CD14-positive monocyte (primary cell): ENCODE data around the gene RSPO3. TPM values are rescaled to one million over a fixed set of nuclear protein-coding genes. Genes with fewer than 3 reads are reported as not detected.

Experiments
- DNase-seq, 3 donors: peaks; one replicate each; pipeline ENCODE4 v3.0.0-alpha.2; 2011 to 2022
- H2AFZ ChIP-seq: 2 replicates; pipeline ENCODE4 v1.6.0; 2012; ENCODE audit warnings: mild to moderate bottlenecking, low read depth, low read length, inconsistent platforms; ENCODE audit not compliant: insufficient read depth, poor library complexity, severe bottlenecking
- H3K27ac ChIP-seq, 2 donors: 1 replicate in 1 of 2; 2 replicates in 1 of 2; pipeline ENCODE4 v1.5.1; 2012 to 2013; ENCODE audit warnings: low read length in 2 of 2, control low read depth in 1 of 2, inconsistent platforms in 1 of 2, low read depth in 1 of 2, mild to moderate bottlenecking in 1 of 2
- H3K27me3 ChIP-seq, 2 donors: one replicate each; pipeline versions ENCODE4 v1.6.0 to v1.6.1; 2011 to 2013; ENCODE audit warnings: low read length in 2 of 2; ENCODE audit not compliant: control insufficient read depth in 2 of 2, insufficient read depth in 2 of 2
- H3K36me3 ChIP-seq, 2 donors: replicated peaks in 1 of 2; 1 replicate in 1 of 2; 2 replicates in 1 of 2; pipeline versions ENCODE4 v1.5.1 to v1.6.1; 2012 to 2013; ENCODE audit warnings: low read length in 2 of 2, control low read depth in 1 of 2, inconsistent platforms in 1 of 2, mild to moderate bottlenecking in 1 of 2; ENCODE audit not compliant: insufficient read depth in 2 of 2, control insufficient read depth in 1 of 2
- H3K4me1 ChIP-seq, 2 donors: 1 replicate in 1 of 2; 2 replicates in 1 of 2; pipeline versions ENCODE4 v1.5.1 to v1.6.1; 2012 to 2013; ENCODE audit warnings: low read length in 2 of 2, control low read depth in 1 of 2, inconsistent platforms in 1 of 2, mild to moderate bottlenecking in 1 of 2, moderate library complexity in 1 of 2; ENCODE audit not compliant: insufficient read depth in 2 of 2, control insufficient read depth in 1 of 2
- H3K4me2 ChIP-seq: replicated peaks from 2 replicates; pipeline ENCODE3; 2012; ENCODE audit warnings: low read length, moderate library complexity, mild to moderate bottlenecking; ENCODE audit not compliant: poor library complexity, severe bottlenecking; ENCODE audit errors: extremely low read depth
- H3K4me3 ChIP-seq, 3 experiments: fragments of 200-600 bp in 1 of 3; sonication (generic) in 1 of 3; replicated peaks in 1 of 3; 1 replicate in 2 of 3; 2 replicates in 1 of 3; pipeline ENCODE4 v1.5.1; 2011 to 2013; ENCODE audit warnings: low read length in 3 of 3, mild to moderate bottlenecking in 3 of 3, control low read depth in 2 of 3, low read depth in 2 of 3, inconsistent platforms in 1 of 3, moderate library complexity in 1 of 3
- H3K79me2 ChIP-seq: 2 replicates; pipeline ENCODE4 v1.6.0; 2012; ENCODE audit warnings: mild to moderate bottlenecking, control low read depth, inconsistent platforms, low read length, moderate library complexity; ENCODE audit not compliant: insufficient read depth
- H3K9ac ChIP-seq: 2 replicates; pipeline ENCODE4 v1.6.0; 2017; ENCODE audit warnings: low read length, mild to moderate bottlenecking; ENCODE audit not compliant: insufficient read depth, poor library complexity, severe bottlenecking
- H3K9me3 ChIP-seq, 2 donors: replicated peaks in 1 of 2; 1 replicate in 1 of 2; 2 replicates in 1 of 2; pipeline versions ENCODE4 v1.5.1 to v1.6.1; 2012 to 2013; ENCODE audit warnings: low read length in 2 of 2, control low read depth in 1 of 2; ENCODE audit not compliant: control insufficient read depth in 1 of 2, insufficient read depth in 1 of 2
- H4K20me1 ChIP-seq: 2 replicates; pipeline ENCODE4 v1.6.0; 2012; ENCODE audit warnings: mild to moderate bottlenecking, low read length, control low read depth, moderate library complexity; ENCODE audit not compliant: insufficient read depth
- H3K27ac Mint-ChIP-seq, 7 donors: one replicate each; pipeline ENCODE4 v1.8.0; 2020; ENCODE audit warnings: mild to moderate bottlenecking in 7 of 7, mixed read lengths in 7 of 7, moderate library complexity in 6 of 7, inconsistent platforms in 2 of 7
- H3K27me3 Mint-ChIP-seq, 3 donors: one replicate each; pipeline ENCODE4 v1.8.0; 2021 to 2022; ENCODE audit warnings: low read depth in 3 of 3, mild to moderate bottlenecking in 3 of 3, mixed read lengths in 3 of 3, moderate library complexity in 3 of 3, inconsistent platforms in 1 of 3
- H3K36me3 Mint-ChIP-seq, 2 donors: one replicate each; pipeline ENCODE4 v1.8.0; 2020; ENCODE audit warnings: mixed read lengths in 2 of 2, inconsistent platforms in 1 of 2, mild to moderate bottlenecking in 1 of 2
- H3K4me1 Mint-ChIP-seq: one replicate; pipeline ENCODE4 v1.8.0; 2020; ENCODE audit warnings: mild to moderate bottlenecking, mixed read lengths
- H3K4me3 Mint-ChIP-seq, 2 donors: one replicate each; pipeline ENCODE4 v1.8.0; 2020; ENCODE audit warnings: mild to moderate bottlenecking in 2 of 2, mixed read lengths in 2 of 2, moderate library complexity in 1 of 2
- H3K9me3 Mint-ChIP-seq, 7 donors: one replicate each; pipeline ENCODE4 v1.8.0; 2020 to 2022; ENCODE audit warnings: mixed read lengths in 7 of 7, mild to moderate bottlenecking in 6 of 7, moderate library complexity in 6 of 7, inconsistent platforms in 2 of 7
- CTCF ChIP-seq: fragments of 200-600 bp; IDR thresholded peaks from one replicate; pipeline ENCODE4 v1.8.0; 2022; ENCODE audit warnings: antibody characterized with exemption, mild to moderate bottlenecking
- WGBS: methylation state at CpG from one replicate; pipeline ENCODE4 v1.1.5; 2013; ENCODE audit warnings: missing lambda C conversion rate; ENCODE audit not compliant: insufficient coverage; 5-methylcytosine and 5-hydroxymethylcytosine counted together
- intact Hi-C, 2 donors: fragments of 100-400 bp; cut with micrococcal nuclease; formaldehyde crosslinking; loops; one replicate each; pipeline versions ENCODE4 v1.15.0 to v1.15.1; 2023
- polyA plus RNA-seq, 3 donors: library from polyadenylated mRNA; depleted of rRNA in 1 of 3; unstranded in 2 of 3; stranded (reverse) in 1 of 3; fragments of 300-500 nt in 2 of 3; fragments of >200 nt in 1 of 3; fragmentation: Illumina TruSeq in 2 of 3; gene quantifications; 1 replicate in 2 of 3; 2 replicates in 1 of 3; pipeline ENCODE4 v1.2.3, GENCODE V29; 2012 to 2021

RSPO3 gene
- polyA plus RNA-seq, 3 donors = not detected

- no peaks in the 10 kb centered on the region for H3K36me3 ChIP-seq
- H3K4me3 ChIP-seq = no peak overlapping the region
- no peaks in the 10 kb centered on the region for H4K20me1 ChIP-seq
- peaks cover 0 to 2% of the 10 kb centered on the region in 2 donors for H3K27me3 ChIP-seq
- no peaks in the 10 kb centered on the region for H3K9me3 ChIP-seq
- H2AFZ ChIP-seq = no peak overlapping the region
- Mint-ChIP-seq H3K4me1 (peaks cover 20% of the 10 kb centered on the region), H3K36me3 (no peaks in the 10 kb centered on the region), H3K4me3 (no peak overlapping the region), H3K27me3 (peaks cover 0 to 6% (median 0%) of the 10 kb centered on the region in 3 donors), H3K27ac (no peak overlapping the region), H3K9me3 (peaks cover 0 to 2% (median 0%) of the 10 kb centered on the region in 7 donors)
- H3K79me2 ChIP-seq = no peaks in the 10 kb centered on the region
- H3K4me2 ChIP-seq = no peak overlapping the region
- intact Hi-C loops = loop anchor here in 1 of 2 donors (10.0 kb wide), 1 partner anchor 58 kb away; the partner anchor contains the start of gene RNF146
- TF ChIP-seq CTCF = no peak
- H3K4me1 ChIP-seq = peaks cover 16 to 18% of the 10 kb centered on the region in 2 donors
- H3K9ac ChIP-seq = no peak overlapping the region
- no peak overlapping the region for H3K27ac ChIP-seq
- no peak for DNase-seq
Observed at GRCh38 chr6:127206531-127207095, 88.1 kb downstream of the RSPO3 start.

- intact Hi-C loops = loop anchor here in 1 of 2 donors (10.0 kb wide), 1 partner anchor 57 kb away; the partner anchor contains the start of gene RNF146
- Mint-ChIP-seq H3K9me3 (peaks cover 0 to 2% (median 0%) of the 10 kb centered on the region in 7 donors), H3K27me3 (peaks cover 0 to 9% (median 0%) of the 10 kb centered on the region in 3 donors), H3K4me1 (peaks cover 20% of the 10 kb centered on the region), H3K27ac (peak overlapping the region in 2 of 7 donors; percentile 25 to 37), H3K36me3 (no peaks in the 10 kb centered on the region), H3K4me3 (no peak overlapping the region)
- Histone ChIP-seq H4K20me1 (no peaks in the 10 kb centered on the region), H3K4me3 (no peak overlapping the region), H3K9ac (no peak overlapping the region), H3K9me3 (no peaks in the 10 kb centered on the region), H3K27ac (no peak overlapping the region), H3K27me3 (peaks cover 0 to 2% of the 10 kb centered on the region in 2 donors), H3K79me2 (no peaks in the 10 kb centered on the region), H2AFZ (no peak overlapping the region), H3K4me1 (peaks cover 16 to 18% of the 10 kb centered on the region in 2 donors), H3K36me3 (no peaks in the 10 kb centered on the region), H3K4me2 (no peak overlapping the region)
- no peak for DNase-seq
- 32% methylated on average over 3 of the region's 4 CpGs for WGBS
- TF ChIP-seq CTCF = no peak
Observed at GRCh38 chr6:127207591-127208120, 89.2 kb downstream of the RSPO3 start.
